ENCODE data around the gene FAH. TPM values are rescaled to one million over a fixed set of nuclear protein-coding genes. Genes with fewer than 3 reads are reported as not detected.

Gene FAH
- 38.0 TPM for total RNA-seq (2021; ENCODE audit: unreplicated experiment)
- 32.5 TPM for polyA plus RNA-seq (2012; ENCODE audit: insufficient read length)
- percentile 56 among the genes with signal in this experiment for Bru-seq, nascent RNA
- percentile 54 among the genes with signal in this experiment for BruChase-seq, experiment 1, labeled RNA remaining after a 2-hour chase
- percentile 49 among the genes with signal in this experiment for BruChase-seq, experiment 2, labeled RNA remaining after a 6-hour chase
- long read RNA-seq, transcript FAH-201 (15 exons, 1,471 nt), result minor isoform, 7 of 40 reads
- long read RNA-seq, transcript FAH-213 (14 exons, 1,549 nt), result major isoform, 13 of 40 reads
- long read RNA-seq, partial matches to known transcripts, result 9 of 40 reads
- long read RNA-seq, other reads (novel, unspliced or antisense), result 4 of 40 reads

DNA sequence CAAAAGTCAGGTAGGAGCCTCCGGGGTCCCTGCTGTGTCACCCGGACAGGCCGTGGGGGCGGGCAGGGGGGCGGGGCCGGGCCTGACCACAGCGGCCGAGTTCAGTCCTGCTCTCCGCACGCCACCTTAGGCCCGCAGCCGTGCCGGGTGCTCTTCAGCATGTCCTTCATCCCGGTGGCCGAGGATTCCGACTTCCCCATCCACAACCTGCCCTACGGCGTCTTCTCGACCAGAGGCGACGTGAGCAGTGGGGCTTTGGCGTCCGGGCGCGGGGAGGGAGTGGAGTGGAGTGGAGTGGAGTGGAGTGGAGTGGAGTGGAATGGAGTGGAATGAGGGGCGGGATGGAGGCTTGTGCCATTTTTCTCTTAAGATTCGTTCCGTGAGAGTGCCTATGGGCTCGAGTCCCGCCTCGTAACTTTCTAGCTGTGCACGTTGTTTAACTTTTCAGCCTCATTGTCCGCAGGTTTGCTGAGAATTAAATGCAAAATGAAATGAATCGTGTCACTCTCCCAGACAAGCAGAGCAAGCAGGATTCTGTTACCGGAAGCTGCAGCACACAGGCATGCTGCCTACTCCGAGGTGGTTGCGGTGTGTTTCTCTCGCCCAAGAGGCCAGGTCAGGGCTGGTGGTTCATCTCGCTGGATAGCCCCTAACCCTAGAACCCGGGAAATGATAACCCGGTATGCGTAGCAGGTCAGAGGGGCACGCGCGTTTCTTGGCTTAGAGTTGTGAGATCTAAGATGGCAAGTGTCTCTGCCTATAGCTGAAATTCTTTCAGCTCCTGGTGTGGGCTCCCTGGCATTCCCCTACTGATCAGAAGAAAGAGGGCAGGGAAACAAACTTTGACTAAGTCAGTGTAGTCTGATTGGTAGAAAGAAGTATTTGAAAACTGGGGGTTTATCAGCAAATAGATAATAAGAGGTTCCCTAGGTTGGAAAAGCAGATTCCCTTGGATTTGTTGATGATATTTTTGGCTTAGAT lies at the start of gene FAH:
Gene FAH (plus strand): TSS at position 104 of the 981 bp plus-strand sequence. CDS start 56 bp downstream, at position 160.
- Histone ChIP-seq H3K27ac (ENCODE audit: low read length) (peak within 1 kb of the TSS; percentile 89), H3K9me3 (ENCODE audit: control insufficient read depth, insufficient read depth, low read depth, low read length) (no peaks in the 10 kb centered on the region), H3K36me3 (ENCODE audit: control insufficient read depth, insufficient read depth, low read length) (no peaks in the 10 kb centered on the region), H3K4me3 (ENCODE audit: low read depth in 2 of 2, low read length in 2 of 2) (peak within 1 kb of the TSS; percentile 80 to 85), H3K27me3 (ENCODE audit: control insufficient read depth, insufficient read depth, low read length) (no peaks in the 10 kb centered on the region), H3K4me1 (ENCODE audit: control insufficient read depth, insufficient read depth, low read length) (peaks cover 22% of the 10 kb centered on the region)
- in situ Hi-C loops (cut with HindIII; ENCODE audit: low pct_unique_long_range_greater_than_20kb, low sequenced_read_pairs), result no loop called here
- TF ChIP-seq, protein P1, sequence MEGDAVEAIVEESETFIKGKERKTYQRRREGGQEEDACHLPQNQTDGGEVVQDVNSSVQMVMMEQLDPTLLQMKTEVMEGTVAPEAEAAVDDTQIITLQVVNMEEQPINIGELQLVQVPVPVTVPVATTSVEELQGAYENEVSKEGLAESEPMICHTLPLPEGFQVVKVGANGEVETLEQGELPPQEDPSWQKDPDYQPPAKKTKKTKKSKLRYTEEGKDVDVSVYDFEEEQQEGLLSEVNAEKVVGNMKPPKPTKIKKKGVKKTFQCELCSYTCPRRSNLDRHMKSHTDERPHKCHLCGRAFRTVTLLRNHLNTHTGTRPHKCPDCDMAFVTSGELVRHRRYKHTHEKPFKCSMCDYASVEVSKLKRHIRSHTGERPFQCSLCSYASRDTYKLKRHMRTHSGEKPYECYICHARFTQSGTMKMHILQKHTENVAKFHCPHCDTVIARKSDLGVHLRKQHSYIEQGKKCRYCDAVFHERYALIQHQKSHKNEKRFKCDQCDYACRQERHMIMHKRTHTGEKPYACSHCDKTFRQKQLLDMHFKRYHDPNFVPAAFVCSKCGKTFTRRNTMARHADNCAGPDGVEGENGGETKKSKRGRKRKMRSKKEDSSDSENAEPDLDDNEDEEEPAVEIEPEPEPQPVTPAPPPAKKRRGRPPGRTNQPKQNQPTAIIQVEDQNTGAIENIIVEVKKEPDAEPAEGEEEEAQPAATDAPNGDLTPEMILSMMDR (IDR thresholded peaks at IDR 0.05), result no peak
- TF ChIP-seq SIN3A (IDR thresholded peaks at IDR 0.05; ENCODE audit: borderline replicate concordance, insufficient read depth, low read depth, low read length), result 0 out of 2 replicates have a peak, but pooled peaks have one; percentile 61
- ATAC-seq (peak; percentile 94), DNase-seq (ENCODE audit: low read depth, low spot score) (no peak)
- intact Hi-C loops (cut with micrococcal nuclease; ENCODE audit: unreplicated experiment), result no loop called here
- CTCF ChIA-PET, result no interaction called here
- POLR2A ChIA-PET, result interaction anchor here (0.6 to 0.8 kb wide), 2 partner anchors 9 to 93 kb away, joined by 3 to 9 read pairs; no protein-coding TSS in a partner anchor
- TSS peak; percentile 75 for BruUV-seq (replicated peaks)

DNA sequence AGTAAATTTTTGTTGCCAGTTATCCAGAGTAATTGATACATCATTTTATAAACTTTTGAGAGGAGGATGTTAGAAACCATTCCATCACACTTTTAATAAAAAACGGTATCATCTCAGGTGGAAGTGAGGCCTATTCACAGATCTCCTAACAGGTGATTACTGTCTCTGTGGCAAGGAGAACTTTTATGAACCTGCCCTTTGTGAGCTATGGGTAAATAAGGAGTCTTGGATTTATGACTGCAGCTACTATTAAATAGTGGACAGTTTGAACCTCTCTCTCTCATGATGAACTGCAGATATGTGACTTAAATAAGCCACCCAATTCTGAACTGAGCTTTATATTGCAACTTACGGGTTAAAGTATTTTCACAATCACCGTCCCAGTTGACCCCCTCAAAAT lies 47.6 kb upstream of the FAH start:
- BruUV-seq (replicated peaks), result no TSS peak
- TF ChIP-seq SIN3A (IDR thresholded peaks at IDR 0.05; ENCODE audit: borderline replicate concordance, insufficient read depth, low read depth, low read length) (no peak), TCF7L2 (IDR thresholded peaks at IDR 0.05; ENCODE audit: low read depth, low read length) (no peak), POLR2AphosphoS5 (IDR thresholded peaks at IDR 0.05; ENCODE audit: low read depth, low read length) (no peak)
- TF ChIP-seq, protein P2, sequence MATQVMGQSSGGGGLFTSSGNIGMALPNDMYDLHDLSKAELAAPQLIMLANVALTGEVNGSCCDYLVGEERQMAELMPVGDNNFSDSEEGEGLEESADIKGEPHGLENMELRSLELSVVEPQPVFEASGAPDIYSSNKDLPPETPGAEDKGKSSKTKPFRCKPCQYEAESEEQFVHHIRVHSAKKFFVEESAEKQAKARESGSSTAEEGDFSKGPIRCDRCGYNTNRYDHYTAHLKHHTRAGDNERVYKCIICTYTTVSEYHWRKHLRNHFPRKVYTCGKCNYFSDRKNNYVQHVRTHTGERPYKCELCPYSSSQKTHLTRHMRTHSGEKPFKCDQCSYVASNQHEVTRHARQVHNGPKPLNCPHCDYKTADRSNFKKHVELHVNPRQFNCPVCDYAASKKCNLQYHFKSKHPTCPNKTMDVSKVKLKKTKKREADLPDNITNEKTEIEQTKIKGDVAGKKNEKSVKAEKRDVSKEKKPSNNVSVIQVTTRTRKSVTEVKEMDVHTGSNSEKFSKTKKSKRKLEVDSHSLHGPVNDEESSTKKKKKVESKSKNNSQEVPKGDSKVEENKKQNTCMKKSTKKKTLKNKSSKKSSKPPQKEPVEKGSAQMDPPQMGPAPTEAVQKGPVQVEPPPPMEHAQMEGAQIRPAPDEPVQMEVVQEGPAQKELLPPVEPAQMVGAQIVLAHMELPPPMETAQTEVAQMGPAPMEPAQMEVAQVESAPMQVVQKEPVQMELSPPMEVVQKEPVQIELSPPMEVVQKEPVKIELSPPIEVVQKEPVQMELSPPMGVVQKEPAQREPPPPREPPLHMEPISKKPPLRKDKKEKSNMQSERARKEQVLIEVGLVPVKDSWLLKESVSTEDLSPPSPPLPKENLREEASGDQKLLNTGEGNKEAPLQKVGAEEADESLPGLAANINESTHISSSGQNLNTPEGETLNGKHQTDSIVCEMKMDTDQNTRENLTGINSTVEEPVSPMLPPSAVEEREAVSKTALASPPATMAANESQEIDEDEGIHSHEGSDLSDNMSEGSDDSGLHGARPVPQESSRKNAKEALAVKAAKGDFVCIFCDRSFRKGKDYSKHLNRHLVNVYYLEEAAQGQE (IDR thresholded peaks at IDR 0.05; ENCODE audit: insufficient read depth in 1 of 2, low read depth in 2 of 2, low read length in 1 of 2), result no peak
- TF ChIP-seq, protein P1 (IDR thresholded peaks at IDR 0.05), result no peak
- peak; percentile 53 for ATAC-seq
- Histone ChIP-seq H3K27ac (ENCODE audit: low read length) (no peak overlapping the region; the same call in 1 of the 2 replicates), H3K4me3 (ENCODE audit: low read depth in 2 of 2, low read length in 2 of 2) (no peak overlapping the region), H3K9me3 (ENCODE audit: control insufficient read depth, insufficient read depth, low read depth, low read length) (no peaks in the 10 kb centered on the region), H3K36me3 (ENCODE audit: control insufficient read depth, insufficient read depth, low read length) (no peaks in the 10 kb centered on the region; the same call in 1 of the 2 replicates), H3K4me1 (ENCODE audit: control insufficient read depth, insufficient read depth, low read length) (peaks cover 13% of the 10 kb centered on the region; the same call in 1 of the 2 replicates), H3K27me3 (ENCODE audit: control insufficient read depth, insufficient read depth, low read length) (no peaks in the 10 kb centered on the region)
- ChIA-PET POLR2A (no interaction called here), CTCF (no interaction called here)
- DNase-seq (ENCODE audit: low read depth, low spot score), result no peak
- intact Hi-C loops (cut with micrococcal nuclease; ENCODE audit: unreplicated experiment) (no loop called here), in situ Hi-C loops (cut with HindIII; ENCODE audit: low pct_unique_long_range_greater_than_20kb, low sequenced_read_pairs) (no loop called here)
